ENCODE measurements around the gene KLF7.

KLF7 gene

DNA sequence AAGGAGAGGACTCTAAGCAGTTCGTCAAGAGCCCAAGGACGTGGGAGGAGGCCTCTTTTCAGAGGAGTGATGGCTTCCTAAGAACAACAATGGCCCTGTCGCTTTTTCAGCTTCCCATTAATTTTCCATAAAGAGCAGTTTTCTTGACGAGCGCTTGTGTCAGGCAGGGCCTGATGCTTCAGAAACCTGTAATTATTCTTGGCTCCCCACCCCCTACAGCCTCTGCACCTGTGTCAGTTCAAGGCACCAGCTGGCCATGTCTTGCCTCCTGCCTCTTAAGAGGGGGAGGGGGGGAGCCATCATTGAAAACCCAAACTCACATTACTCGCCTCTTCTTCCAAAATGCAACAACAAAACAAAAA is 32.3 kb downstream of the KLF7 start:
- no peak overlapping the region for H3K27ac ChIP-seq
- TF ChIP-seq, protein P1, sequence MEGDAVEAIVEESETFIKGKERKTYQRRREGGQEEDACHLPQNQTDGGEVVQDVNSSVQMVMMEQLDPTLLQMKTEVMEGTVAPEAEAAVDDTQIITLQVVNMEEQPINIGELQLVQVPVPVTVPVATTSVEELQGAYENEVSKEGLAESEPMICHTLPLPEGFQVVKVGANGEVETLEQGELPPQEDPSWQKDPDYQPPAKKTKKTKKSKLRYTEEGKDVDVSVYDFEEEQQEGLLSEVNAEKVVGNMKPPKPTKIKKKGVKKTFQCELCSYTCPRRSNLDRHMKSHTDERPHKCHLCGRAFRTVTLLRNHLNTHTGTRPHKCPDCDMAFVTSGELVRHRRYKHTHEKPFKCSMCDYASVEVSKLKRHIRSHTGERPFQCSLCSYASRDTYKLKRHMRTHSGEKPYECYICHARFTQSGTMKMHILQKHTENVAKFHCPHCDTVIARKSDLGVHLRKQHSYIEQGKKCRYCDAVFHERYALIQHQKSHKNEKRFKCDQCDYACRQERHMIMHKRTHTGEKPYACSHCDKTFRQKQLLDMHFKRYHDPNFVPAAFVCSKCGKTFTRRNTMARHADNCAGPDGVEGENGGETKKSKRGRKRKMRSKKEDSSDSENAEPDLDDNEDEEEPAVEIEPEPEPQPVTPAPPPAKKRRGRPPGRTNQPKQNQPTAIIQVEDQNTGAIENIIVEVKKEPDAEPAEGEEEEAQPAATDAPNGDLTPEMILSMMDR (IDR thresholded peaks at IDR 0.05): no peak
- TF ChIP-seq ZFX (IDR thresholded peaks at IDR 0.05; ENCODE audit: borderline replicate concordance): no peak

GRCh38 chr2:207132019-207132418 is 33.7 kb downstream of the KLF7 start:
- no peak overlapping the region for H3K27ac ChIP-seq
- TF ChIP-seq, protein P1 (IDR thresholded peaks at IDR 0.05): no peak
- TF ChIP-seq ZFX (IDR thresholded peaks at IDR 0.05; ENCODE audit: borderline replicate concordance): no peak

DNA sequence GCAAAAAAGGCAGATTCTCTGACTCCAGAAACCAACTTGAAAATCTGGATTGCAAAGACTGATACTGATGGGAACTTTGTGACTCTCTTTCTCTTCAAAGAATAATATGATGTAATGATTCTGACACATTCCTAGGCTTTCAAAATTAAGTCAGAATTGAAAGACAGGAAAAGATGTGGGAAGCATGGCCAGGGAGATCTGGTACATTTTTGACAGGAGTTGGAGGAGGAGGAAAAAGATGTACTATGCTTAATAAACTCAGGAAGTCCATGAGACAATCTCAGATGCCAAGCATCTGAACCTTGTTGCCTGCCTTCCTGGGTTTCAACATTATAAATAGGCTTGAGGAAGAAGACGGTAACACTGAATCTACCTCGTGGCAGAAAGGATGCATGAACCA is 34.2 kb downstream of the KLF7 start:
- no peak overlapping the region for H3K27ac ChIP-seq
- TF ChIP-seq, protein P1 (IDR thresholded peaks at IDR 0.05): no peak
- no peak for TF ChIP-seq ZFX (IDR thresholded peaks at IDR 0.05; ENCODE audit: borderline replicate concordance)

- no peak overlapping the region for H3K27ac ChIP-seq
- TF ChIP-seq ZFX (IDR thresholded peaks at IDR 0.05; ENCODE audit: borderline replicate concordance): no peak
- TF ChIP-seq, protein P1 (IDR thresholded peaks at IDR 0.05): no peak
Measured at GRCh38 chr2:207130958-207131521, 34.7 kb downstream of the KLF7 start.

- TF ChIP-seq, protein P1 (IDR thresholded peaks at IDR 0.05): no peak
- no peak for TF ChIP-seq ZFX (IDR thresholded peaks at IDR 0.05; ENCODE audit: borderline replicate concordance)
Measured at GRCh38 chr2:207129821-207130220, 35.9 kb downstream of the KLF7 start.

DNA sequence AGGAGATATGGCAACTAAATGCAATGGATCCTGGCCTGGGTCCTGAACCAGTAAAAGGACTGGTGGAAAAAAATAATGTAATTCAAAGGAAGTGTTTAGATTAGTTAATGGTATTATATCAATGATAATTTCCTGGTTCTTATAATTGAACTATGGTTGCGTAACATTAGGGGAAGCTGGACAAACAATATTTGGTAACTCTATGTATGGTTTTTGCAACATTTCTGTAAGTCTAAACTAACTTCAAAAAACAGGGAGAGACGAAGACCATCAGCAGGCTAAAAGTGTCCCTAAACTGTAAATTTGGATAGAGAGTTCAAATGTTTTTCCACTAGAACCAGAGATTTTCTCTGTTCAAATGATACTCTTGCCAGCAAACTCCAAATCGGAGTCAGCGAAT is 36.9 kb downstream of the KLF7 start:
- no peak overlapping the region for H3K27ac ChIP-seq
- TF ChIP-seq, protein P1 (IDR thresholded peaks at IDR 0.05): no peak
- TF ChIP-seq ZFX (IDR thresholded peaks at IDR 0.05; ENCODE audit: borderline replicate concordance): no peak

More at GRCh38 chr2:207129821-207130220, 35.9 kb downstream of the KLF7 start:
- H3K27ac ChIP-seq: no peak overlapping the region

DNA sequence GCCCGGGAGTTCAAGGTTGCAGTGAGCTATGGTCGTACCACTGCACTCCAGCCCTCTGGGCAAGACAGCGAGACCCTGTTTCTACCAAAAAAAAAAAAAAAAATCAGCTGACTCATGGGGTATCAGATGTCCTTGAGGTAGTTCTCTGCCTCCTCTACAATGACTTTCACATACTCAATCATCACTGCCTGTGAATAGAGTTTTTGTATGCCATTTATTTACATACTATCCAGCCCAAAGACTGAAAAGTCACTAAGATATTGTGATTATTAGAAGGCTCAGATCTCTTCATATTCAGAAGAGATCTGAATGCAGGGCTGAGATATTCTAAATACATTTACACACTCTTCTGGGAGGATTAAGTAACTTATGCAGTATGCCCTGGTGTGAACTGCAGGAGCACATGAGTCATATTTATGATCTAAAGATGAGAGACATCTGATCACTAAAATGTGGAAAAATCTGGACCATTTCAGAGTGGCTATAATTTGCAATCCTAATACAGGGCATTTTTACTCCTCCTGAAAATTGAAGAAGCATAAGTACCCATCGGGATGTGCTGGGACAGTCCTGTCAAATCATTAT is 38.9 kb downstream of the KLF7 start:
- no peak for TF ChIP-seq ZFX (IDR thresholded peaks at IDR 0.05; ENCODE audit: borderline replicate concordance)
- TF ChIP-seq, protein P1 (IDR thresholded peaks at IDR 0.05): no peak
- H3K27ac ChIP-seq: no peak overlapping the region

All from 22Rv1 (cell line).